AG04450 (cell line): ENCODE results near the gene GJA10. TPM values are rescaled to one million over a fixed set of nuclear protein-coding genes. Genes with fewer than 3 reads are reported as not detected.

ENCODE experiments used
- CTCF ChIA-PET: fragments of 300-600, 350-600 bp; formaldehyde crosslinking; extraction: SDS; loops from one replicate; lab custom pipeline; 2022; ENCODE audit warnings: antibody characterized with exemption, inconsistent platforms; lab: Charles Lee
- POLR2A ChIA-PET: fragments of 350-600 bp; formaldehyde crosslinking; extraction: SDS; loops from one replicate; lab custom pipeline; 2021; ENCODE audit warnings: antibody characterized with exemption, inconsistent platforms; lab: Yijun Ruan, JAX
- DNase-seq: peaks from one replicate; pipeline ENCODE4 v3.0.0-alpha.2; 2011; ENCODE audit warnings: low read depth, low spot score
- H3K27ac ChIP-seq: one replicate; pipeline ENCODE4 v1.5.1; 2012; ENCODE audit warnings: low read depth, low read length, control low read depth
- H3K27me3 ChIP-seq: one replicate; pipeline ENCODE4 v1.6.0; 2012; ENCODE audit warnings: low read length; ENCODE audit not compliant: control insufficient read depth, insufficient read depth
- H3K4me3 ChIP-seq: 2 replicates; pipeline ENCODE4 v1.5.1; 2011; ENCODE audit warnings: mild to moderate bottlenecking, low read depth, low read length, control low read depth
- H3K9me3 ChIP-seq: 2 replicates; pipeline ENCODE4 v1.5.1; 2012; ENCODE audit warnings: low read length; ENCODE audit not compliant: control insufficient read depth, insufficient read depth
- polyA plus RNA-seq: library from polyadenylated mRNA; depleted of rRNA; stranded (reverse); fragments of >200 nt; gene quantifications from 2 replicates; pipeline ENCODE4 v1.2.3, GENCODE V29; 2011
- TF ChIP-seq, protein P1 (sequence below): IDR thresholded peaks from 2 replicates; pipeline ENCODE4 v1.5.1; 2011; ENCODE audit warnings: low read depth, low read length, control low read depth, inconsistent platforms

GJA10 gene
- polyA plus RNA-seq, 1 experiment = not detected

DNA sequence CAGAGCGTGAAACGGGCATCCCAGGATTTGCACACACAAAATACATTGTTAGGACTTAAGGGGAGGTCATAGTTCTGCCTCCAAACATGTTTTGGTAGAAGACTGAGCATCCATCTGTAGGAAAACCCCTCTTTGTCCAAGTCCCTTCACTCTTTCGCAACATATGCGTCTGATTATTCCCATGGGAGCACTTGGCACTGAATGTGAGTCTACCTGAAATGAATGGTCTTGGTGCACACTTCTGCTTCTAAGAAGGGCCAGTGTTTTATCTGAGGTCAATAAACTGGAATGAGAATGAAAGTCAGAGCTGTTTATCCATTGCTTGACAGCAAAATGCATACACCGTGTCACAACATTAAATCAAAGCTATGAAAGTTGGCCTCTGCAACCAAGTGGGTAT is 33.0 kb downstream of the GJA10 start:
- Histone ChIP-seq H3K4me3 (no peak overlapping the region), H3K27me3 (no peaks in the 10 kb centered on the region), H3K27ac (no peak overlapping the region), H3K9me3 (no peaks in the 10 kb centered on the region; the same call in 1 of the 2 replicates)
- CTCF ChIA-PET = interaction anchor here (0.7 to 0.9 kb wide), 3 partner anchors 13 to 18 kb away, joined by 3 read pairs; no protein-coding TSS in a partner anchor
- POLR2A ChIA-PET = no interaction called here
- TF ChIP-seq, protein P1, sequence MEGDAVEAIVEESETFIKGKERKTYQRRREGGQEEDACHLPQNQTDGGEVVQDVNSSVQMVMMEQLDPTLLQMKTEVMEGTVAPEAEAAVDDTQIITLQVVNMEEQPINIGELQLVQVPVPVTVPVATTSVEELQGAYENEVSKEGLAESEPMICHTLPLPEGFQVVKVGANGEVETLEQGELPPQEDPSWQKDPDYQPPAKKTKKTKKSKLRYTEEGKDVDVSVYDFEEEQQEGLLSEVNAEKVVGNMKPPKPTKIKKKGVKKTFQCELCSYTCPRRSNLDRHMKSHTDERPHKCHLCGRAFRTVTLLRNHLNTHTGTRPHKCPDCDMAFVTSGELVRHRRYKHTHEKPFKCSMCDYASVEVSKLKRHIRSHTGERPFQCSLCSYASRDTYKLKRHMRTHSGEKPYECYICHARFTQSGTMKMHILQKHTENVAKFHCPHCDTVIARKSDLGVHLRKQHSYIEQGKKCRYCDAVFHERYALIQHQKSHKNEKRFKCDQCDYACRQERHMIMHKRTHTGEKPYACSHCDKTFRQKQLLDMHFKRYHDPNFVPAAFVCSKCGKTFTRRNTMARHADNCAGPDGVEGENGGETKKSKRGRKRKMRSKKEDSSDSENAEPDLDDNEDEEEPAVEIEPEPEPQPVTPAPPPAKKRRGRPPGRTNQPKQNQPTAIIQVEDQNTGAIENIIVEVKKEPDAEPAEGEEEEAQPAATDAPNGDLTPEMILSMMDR = no peak
- DNase-seq = no peak

DNA sequence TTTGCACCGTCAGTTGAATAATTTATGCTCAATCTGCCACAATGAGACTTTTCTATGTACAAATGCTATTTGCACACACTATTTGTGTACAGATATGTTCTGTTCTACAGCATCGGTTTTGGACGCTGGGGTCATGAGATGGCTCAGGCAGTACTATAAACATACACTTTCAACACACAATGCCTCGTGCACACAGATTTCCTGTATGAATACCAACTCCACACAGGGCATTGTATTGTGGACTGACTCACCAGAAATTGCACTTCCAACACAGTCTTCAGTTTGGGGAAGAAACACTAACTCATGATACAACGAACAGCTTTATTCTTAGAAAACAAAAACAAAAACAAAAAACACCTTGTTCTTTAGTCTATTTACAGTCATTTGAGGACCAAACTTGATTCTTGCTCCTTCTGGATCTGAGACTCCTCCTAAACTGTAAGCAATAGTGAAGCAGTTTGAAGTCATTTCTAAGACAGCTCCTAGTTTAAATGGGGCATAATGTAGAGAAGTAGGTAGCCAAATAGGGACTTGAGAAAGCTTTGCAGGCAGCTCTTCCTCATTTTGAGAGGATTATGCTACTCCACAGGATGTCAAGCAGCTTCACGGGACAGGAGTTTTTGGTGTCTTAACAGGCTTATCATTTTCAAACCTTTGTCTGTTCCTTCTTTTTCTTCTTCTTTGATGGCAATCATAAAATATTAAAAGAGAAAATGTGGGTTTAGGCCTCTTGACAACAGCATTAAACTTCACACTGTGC is 33.7 kb downstream of the GJA10 start:
- ChIA-PET CTCF (interaction anchor here (0.6 to 0.9 kb wide), 4 partner anchors 12 to 551 kb away, joined by 3 read pairs; no protein-coding TSS in a partner anchor), POLR2A (no interaction called here)
- TF ChIP-seq, protein P1 = no peak
- DNase-seq = no peak
- H3K9me3 ChIP-seq = no peaks in the 10 kb centered on the region; the same call in 1 of the 2 replicates
- no peak overlapping the region for H3K4me3 ChIP-seq
- no peak overlapping the region for H3K27ac ChIP-seq
- H3K27me3 ChIP-seq = no peaks in the 10 kb centered on the region

DNA sequence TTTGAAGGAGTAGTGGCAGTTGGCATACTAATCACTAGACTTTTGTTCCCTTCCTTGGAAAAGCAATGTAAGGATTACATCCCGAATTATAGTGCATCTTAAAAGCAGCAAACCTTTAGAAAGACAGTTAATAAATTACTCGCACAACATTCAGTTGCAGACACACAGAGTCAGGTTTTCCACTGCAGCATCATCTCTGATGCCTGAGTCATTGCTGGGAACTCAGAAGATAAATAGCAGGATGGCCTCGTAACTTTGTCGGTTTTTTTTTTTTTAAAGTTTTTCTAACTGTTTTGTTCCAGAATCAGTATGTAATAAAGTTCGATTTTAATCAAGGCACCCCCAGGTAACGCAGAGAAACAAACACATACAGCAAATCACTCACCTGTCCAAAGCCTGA is 34.3 kb downstream of the GJA10 start:
- H3K27me3 ChIP-seq = no peaks in the 10 kb centered on the region
- H3K4me3 ChIP-seq = no peak overlapping the region
- TF ChIP-seq, protein P1 = no peak
- H3K9me3 ChIP-seq = no peaks in the 10 kb centered on the region; the same call in 1 of the 2 replicates
- ChIA-PET CTCF (interaction anchor here (3.5 kb wide), 1 partner anchor 12 kb away, joined by 33 read pairs; no protein-coding TSS in a partner anchor), POLR2A (no interaction called here)
- no peak for DNase-seq
- no peak overlapping the region for H3K27ac ChIP-seq

DNA sequence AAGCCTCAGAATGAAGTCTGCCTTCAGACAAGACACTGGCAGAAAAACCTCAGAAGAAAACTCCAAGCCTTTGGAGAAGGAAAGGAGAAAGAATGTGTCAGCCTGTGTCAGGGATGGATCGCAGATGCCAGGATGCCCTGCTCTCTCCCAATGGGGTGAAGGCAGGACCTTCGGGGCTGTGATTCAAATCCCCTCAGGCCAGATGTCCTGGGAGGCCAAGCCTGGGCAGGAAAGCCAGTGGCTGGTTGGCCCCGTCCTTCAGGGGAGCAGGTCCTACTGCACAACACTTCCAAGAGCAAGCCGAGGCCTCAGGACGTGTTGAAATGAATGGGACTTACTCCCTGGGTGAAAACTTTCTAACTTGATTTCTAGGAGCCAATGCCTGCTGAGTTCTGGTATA is 36.5 kb downstream of the GJA10 start:
- H3K4me3 ChIP-seq = no peak overlapping the region
- TF ChIP-seq, protein P1 = no peak
- no peaks in the 10 kb centered on the region for H3K27me3 ChIP-seq
- no peak overlapping the region for H3K27ac ChIP-seq
- no peak for DNase-seq
- ChIA-PET CTCF (interaction anchor here (1.6 to 3.5 kb wide), 2 partner anchors 10 to 548 kb away, joined by 10 to 33 read pairs; no protein-coding TSS in a partner anchor), POLR2A (no interaction called here)
- no peaks in the 10 kb centered on the region for H3K9me3 ChIP-seq

DNA sequence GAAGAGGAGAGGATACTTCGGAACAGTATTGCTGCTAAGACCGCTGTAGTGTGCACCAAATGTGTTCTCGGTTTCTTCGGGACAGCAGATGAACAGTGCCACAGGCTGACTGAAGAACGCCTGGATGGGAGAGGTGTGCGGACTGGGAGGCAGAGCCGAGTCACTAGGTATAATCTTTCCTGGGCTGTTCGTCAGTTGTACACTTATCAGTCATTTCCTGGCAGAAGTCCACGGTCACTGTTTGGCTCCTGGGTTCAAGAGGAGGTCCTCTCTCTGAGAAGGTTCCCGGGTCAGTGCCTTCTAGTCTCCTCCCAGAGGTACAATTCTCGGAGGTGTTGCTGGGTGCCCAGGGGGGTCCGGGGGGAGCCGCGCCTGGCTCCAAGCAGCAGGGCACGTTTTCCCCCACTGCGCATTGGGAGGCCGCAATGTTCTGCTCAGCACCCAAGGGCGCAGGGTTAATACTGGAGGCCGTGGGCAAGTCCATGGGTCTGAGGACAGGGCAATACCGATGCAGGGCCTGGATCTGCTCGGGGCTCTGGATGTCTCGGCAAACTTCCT is 38.1 kb downstream of the GJA10 start:
- CTCF ChIA-PET = interaction anchor here (3.5 kb wide), 1 partner anchor 8 kb away, joined by 33 read pairs; no protein-coding TSS in a partner anchor
- DNase-seq = no peak
- no peaks in the 10 kb centered on the region for H3K9me3 ChIP-seq
- H3K4me3 ChIP-seq = no peak overlapping the region
- POLR2A ChIA-PET = no interaction called here
- no peaks in the 10 kb centered on the region for H3K27me3 ChIP-seq
- no peak overlapping the region for H3K27ac ChIP-seq
- TF ChIP-seq, protein P1 = no peak
